H1 (cell line): ENCODE results near the gene SLIT3. TPM values are rescaled to one million over a fixed set of nuclear protein-coding genes. Genes with fewer than 3 reads are reported as not detected.

ENCODE experiments used
- CTCF ChIA-PET: fragments of 300-600 bp; sonication (Branson Sonifier 250); formaldehyde crosslinking; loops from one replicate; lab custom pipeline; 2021; ENCODE audit not compliant: partially characterized antibody; lab: Charles Lee
- POLR2A ChIA-PET: fragments of 300-600 bp; sonication (Branson Sonifier 250); formaldehyde crosslinking; loops from one replicate; lab custom pipeline; 2021; ENCODE audit warnings: inconsistent platforms; ENCODE audit not compliant: partially characterized antibody; lab: Charles Lee
- DNase-seq, 2 experiments: peaks; one replicate each; pipeline versions ENCODE4 v3.0.0 to v3.0.0-alpha.2; 2010 to 2022; ENCODE audit warnings: low spot score in 2 of 2, low read depth in 1 of 2, mixed read lengths in 1 of 2
- FAIRE-seq: peaks from 2 replicates; lab custom pipeline; 2011; peaks lifted over from hg19 to GRCh38; lab: Jason Lieb, UNC
- H2AFZ ChIP-seq: 2 replicates; pipeline ENCODE4 v1.8.1; 2012; ENCODE audit warnings: low read length, inconsistent platforms
- H2AK5ac ChIP-seq: 2 replicates; pipeline ENCODE4 v1.6.1; 2013; ENCODE audit warnings: low read depth, low read length
- H2BK120ac ChIP-seq: replicated peaks from 2 replicates; pipeline ENCODE3; 2013; ENCODE audit warnings: low read depth, low read length, inconsistent platforms
- H2BK12ac ChIP-seq: 2 replicates; pipeline ENCODE4 v1.6.1; 2013; ENCODE audit warnings: low read depth, low read length
- H2BK15ac ChIP-seq: 2 replicates; pipeline ENCODE4 v1.6.1; 2013; ENCODE audit warnings: low read length
- H2BK20ac ChIP-seq: 2 replicates; pipeline ENCODE4 v1.6.1; 2013; ENCODE audit warnings: low read length
- H2BK5ac ChIP-seq: 2 replicates; pipeline ENCODE4 v1.6.1; 2013; ENCODE audit warnings: low read depth, low read length
- H3K14ac ChIP-seq: 2 replicates; pipeline ENCODE4 v1.6.1; 2013; ENCODE audit warnings: inconsistent platforms; ENCODE audit not compliant: insufficient read length
- H3K18ac ChIP-seq: 2 replicates; pipeline ENCODE4 v1.6.1; 2013; ENCODE audit warnings: low read length; ENCODE audit errors: extremely low read depth
- H3K23ac ChIP-seq: 2 replicates; pipeline ENCODE4 v1.6.1; 2013; ENCODE audit warnings: inconsistent platforms; ENCODE audit not compliant: insufficient read length
- H3K23me2 ChIP-seq: 2 replicates; pipeline ENCODE4 v1.6.1; 2013; ENCODE audit warnings: low read depth, low read length
- H3K27ac ChIP-seq: 2 replicates; pipeline ENCODE4 v1.6.1; 2011; ENCODE audit warnings: low read depth, low read length, inconsistent platforms
- H3K27me3 ChIP-seq, 4 experiments: replicated peaks in 1 of 4; 1 replicate in 1 of 4; 2 replicates in 3 of 4; pipeline versions ENCODE4 v1.6.1 to v1.8.1; 2011 to 2013; ENCODE audit warnings: low read length in 3 of 4, mild to moderate bottlenecking in 3 of 4, inconsistent platforms in 2 of 4, mixed read lengths in 2 of 4, moderate library complexity in 1 of 4; ENCODE audit not compliant: control insufficient read depth in 3 of 4, insufficient read depth in 3 of 4; ENCODE audit errors: extremely low read depth in 1 of 4
- H3K36me3 ChIP-seq, 4 experiments: 2 replicates each; pipeline versions ENCODE4 v1.6.1 to v1.8.1; 2011 to 2013; ENCODE audit warnings: mild to moderate bottlenecking in 4 of 4, low read length in 3 of 4, moderate library complexity in 2 of 4, control low read depth in 1 of 4, inconsistent platforms in 1 of 4; ENCODE audit not compliant: insufficient read depth in 4 of 4, control insufficient read depth in 2 of 4
- H3K4ac ChIP-seq: replicated peaks from 2 replicates; pipeline ENCODE3; 2013; ENCODE audit warnings: low read length, low read depth, mixed read lengths, inconsistent platforms; ENCODE audit not compliant: insufficient read length
- H3K4me1 ChIP-seq, 4 experiments: replicated peaks in 1 of 4; 1 replicate in 1 of 4; 2 replicates in 3 of 4; pipeline versions ENCODE4 v1.6.1 to v1.8.1; 2011 to 2013; ENCODE audit warnings: low read length in 3 of 4, inconsistent platforms in 2 of 4, mixed read lengths in 1 of 4; ENCODE audit not compliant: insufficient read depth in 4 of 4, control insufficient read depth in 3 of 4
- H3K4me2 ChIP-seq, 2 experiments: 2 replicates each; pipeline versions ENCODE4 v1.6.1 to v1.8.1; 2011 to 2013; ENCODE audit warnings: low read depth in 2 of 2, low read length in 2 of 2, control low read depth in 1 of 2, inconsistent platforms in 1 of 2, mild to moderate bottlenecking in 1 of 2; ENCODE audit not compliant: insufficient read depth in 1 of 2
- H3K4me3 ChIP-seq, 4 experiments: fragments of 200-600, 300-600 bp in 1 of 4; sonication (generic), shearing (Covaris generic), sonication (Bioruptor Twin) in 1 of 4; 2 replicates each; pipeline versions ENCODE4 v1.5.1 to v1.8.1; 2011 to 2016; ENCODE audit warnings: low read length in 4 of 4, low read depth in 3 of 4, control low read depth in 2 of 4, inconsistent platforms in 2 of 4, mild to moderate bottlenecking in 2 of 4, mixed read lengths in 1 of 4, moderate library complexity in 1 of 4; ENCODE audit not compliant: insufficient read depth in 2 of 4; ENCODE audit errors: extremely low read depth in 1 of 4
- H3K56ac ChIP-seq: replicated peaks from 2 replicates; pipeline ENCODE3; 2013; ENCODE audit warnings: low read depth, mild to moderate bottlenecking, mixed read lengths, low read length, inconsistent platforms; ENCODE audit not compliant: insufficient read length
- H3K79me1 ChIP-seq: 2 replicates; pipeline ENCODE4 v1.6.1; 2013; ENCODE audit warnings: low read depth, low read length, control low read depth
- H3K79me2 ChIP-seq, 2 experiments: 2 replicates each; pipeline versions ENCODE4 v1.6.1 to v1.8.1; 2012 to 2013; ENCODE audit warnings: low read length in 2 of 2, mild to moderate bottlenecking in 2 of 2, inconsistent platforms in 1 of 2; ENCODE audit not compliant: insufficient read depth in 2 of 2, control insufficient read depth in 1 of 2
- H3K9ac ChIP-seq, 4 experiments: replicated peaks in 1 of 4; 1 replicate in 1 of 4; 2 replicates in 3 of 4; pipeline versions ENCODE4 v1.6.1 to v1.8.1; 2011 to 2013; ENCODE audit warnings: low read depth in 3 of 4, low read length in 3 of 4, control low read depth in 2 of 4, mild to moderate bottlenecking in 2 of 4, moderate library complexity in 2 of 4, inconsistent platforms in 1 of 4; ENCODE audit errors: extremely low read depth in 1 of 4
- H3K9me3 ChIP-seq, 2 experiments: 2 replicates each; pipeline versions ENCODE4 v1.6.1 to v1.8.1; 2012 to 2013; ENCODE audit warnings: mild to moderate bottlenecking in 2 of 2, moderate library complexity in 2 of 2, control low read depth in 1 of 2, inconsistent platforms in 1 of 2, low read depth in 1 of 2, low read length in 1 of 2, mixed read lengths in 1 of 2; ENCODE audit not compliant: insufficient read depth in 2 of 2
- H4K20me1 ChIP-seq, 2 experiments: replicated peaks in 1 of 2; 2 replicates each; pipeline versions ENCODE3 to v1.8.1; 2011 to 2013; ENCODE audit warnings: inconsistent platforms in 2 of 2, low read length in 2 of 2, mild to moderate bottlenecking in 1 of 2; ENCODE audit not compliant: insufficient read depth in 2 of 2, control insufficient read depth in 1 of 2
- H4K5ac ChIP-seq: 2 replicates; pipeline ENCODE4 v1.6.1; 2013; ENCODE audit warnings: low read length, low read depth, mixed read lengths, inconsistent platforms; ENCODE audit not compliant: insufficient read length
- H4K8ac ChIP-seq: 2 replicates; pipeline ENCODE4 v1.8.0; 2013; ENCODE audit warnings: mild to moderate bottlenecking, moderate library complexity, low read length, inconsistent platforms; ENCODE audit not compliant: insufficient read depth; ENCODE audit errors: extremely low read depth
- H4K91ac ChIP-seq: replicated peaks from 2 replicates; pipeline ENCODE3; 2013; ENCODE audit warnings: low read length, mixed read lengths, inconsistent platforms; ENCODE audit not compliant: insufficient read length
- BACH1 ChIP-seq: IDR thresholded peaks from 2 replicates; pipeline ENCODE4 v1.6.1; 2012; ENCODE audit warnings: low read length, improper control_type of control experiment
- EP300 ChIP-seq, 2 experiments: IDR thresholded peaks; 1 replicate in 1 of 2; 2 replicates in 1 of 2; pipeline ENCODE4 v1.6.1; 2011 to 2012; ENCODE audit warnings: low read depth in 2 of 2, low read length in 2 of 2, mild to moderate bottlenecking in 2 of 2, borderline replicate concordance in 1 of 2, inconsistent platforms in 1 of 2, moderate library complexity in 1 of 2
- EZH2 ChIP-seq: fragments of 200-600 bp; sonication (generic); IDR thresholded peaks from 2 replicates; pipeline ENCODE4 v1.7.1; 2012; ENCODE audit warnings: low read depth, mild to moderate bottlenecking, moderate library complexity, low read length, inconsistent platforms; ENCODE audit not compliant: severe bottlenecking
- WGBS, 2 experiments: shearing (Covaris generic) in 1 of 2; methylation state at CpG; one replicate each; pipeline versions ENCODE4 v1.1.6 to v1.1.7; 2013 to 2015; ENCODE audit warnings: low lambda C conversion rate in 2 of 2, mixed read lengths in 2 of 2, inconsistent platforms in 1 of 2, low coverage in 1 of 2, missing lambda C conversion rate in 1 of 2; ENCODE audit not compliant: insufficient replicate concordance in 2 of 2, insufficient coverage in 1 of 2, insufficient read length in 1 of 2; ENCODE audit errors: extremely low coverage in 1 of 2, missing lambda C conversion rate in 1 of 2; 5-methylcytosine and 5-hydroxymethylcytosine counted together
- polyA plus RNA-seq, 7 experiments: library from polyadenylated mRNA; depleted of rRNA in 3 of 7; stranded (reverse) in 5 of 7; unstranded in 2 of 7; fragments of >200 nt in 5 of 7; fragments of 200-250 nt in 2 of 7; gene quantifications; 1 replicate in 5 of 7; 2 replicates in 1 of 7; 4 replicates in 1 of 7; pipeline versions ENCODE4 v1.2.1 to v1.2.3, GENCODE V29; 2011 to 2013; ENCODE audit warnings: missing spikeins in 2 of 7, mixed read lengths in 2 of 7
- total RNA-seq: library from RNA; stranded (reverse); fragmentation: NEBNext Ultra II Directional; extraction: Animal tissue kit (Norgen Biotek cat#: 25700); gene quantifications from 2 replicates; pipeline ENCODE4 v1.2.1, GENCODE V29; 2021

SLIT3 gene
- total and polyA plus RNA-seq, 2 of the 8 experiments (the other 6 are each of a cell fraction or from before 2014, with no cell fraction given) = 1.1 to 1.2 TPM

DNA sequence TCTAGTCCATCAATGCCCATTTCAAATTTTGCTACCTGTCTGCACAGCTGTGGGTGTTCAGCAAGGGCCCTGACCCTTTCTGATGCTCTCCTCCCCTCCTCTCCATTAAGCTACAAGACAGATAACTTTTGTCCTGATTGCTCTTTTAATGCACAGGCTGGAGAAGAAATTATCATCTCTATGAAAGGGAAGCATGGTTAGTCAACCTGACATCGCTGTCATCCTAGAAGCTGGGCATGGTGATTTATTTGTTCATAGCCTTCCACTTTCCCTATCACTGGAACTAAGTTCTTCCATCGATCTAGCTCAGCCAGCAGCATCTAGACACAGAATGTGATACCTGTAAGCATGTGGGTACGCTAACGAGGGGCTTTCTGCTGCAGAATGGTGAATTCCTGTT, 50.1 kb downstream of the SLIT3 start:
- CTCF ChIA-PET = interaction anchor here (0.9 to 5.7 kb wide), 4 partner anchors 16 to 304 kb away, joined by 3 to 33 read pairs (median 4); no protein-coding TSS in a partner anchor
- Histone ChIP-seq H2BK20ac (no peak overlapping the region), H2BK5ac (no peak overlapping the region), H3K14ac (no peak overlapping the region), H4K91ac (no peak overlapping the region), H3K18ac (no peak overlapping the region), H3K4me3 (no peak overlapping the region), H3K23me2 (no peaks in the 10 kb centered on the region), H2BK12ac (no peak overlapping the region), H3K79me1 (no peaks in the 10 kb centered on the region), H4K20me1 (no peaks in the 10 kb centered on the region), H3K9ac (no peak overlapping the region), H4K5ac (no peak overlapping the region), H3K56ac (no peak overlapping the region), H3K23ac (no peak overlapping the region), H4K8ac (no peak overlapping the region), H3K36me3 (no peaks in the 10 kb centered on the region), H3K9me3 (no peaks in the 10 kb centered on the region), H2BK120ac (no peak overlapping the region), H2BK15ac (no peak overlapping the region), H2AFZ (no peak overlapping the region), H3K27ac (no peak overlapping the region), H3K27me3 (no peaks in the 10 kb centered on the region), H3K4me1 (no peaks in the 10 kb centered on the region), H3K4ac (no peak overlapping the region), H3K4me2 (no peak overlapping the region), H2AK5ac (no peak overlapping the region), H3K79me2 (no peaks in the 10 kb centered on the region)
- POLR2A ChIA-PET = no interaction called here
- TF ChIP-seq EZH2 (no peak), BACH1 (no peak), EP300 (IDR thresholded peaks at IDR 0.05; ENCODE audit: borderline replicate concordance in 1 of 2, low read depth in 2 of 2, low read length in 2 of 2) (no peak)
- 95% methylated on average over 4 of the region's 4 CpGs; no CpG with 5 or more reads in 1 of the 2 experiments for WGBS, 2 experiments
- DNase-seq (no peak), FAIRE-seq (no peak)
